ENCODE measurements around the gene FHOD3.

FHOD3 gene

DNA sequence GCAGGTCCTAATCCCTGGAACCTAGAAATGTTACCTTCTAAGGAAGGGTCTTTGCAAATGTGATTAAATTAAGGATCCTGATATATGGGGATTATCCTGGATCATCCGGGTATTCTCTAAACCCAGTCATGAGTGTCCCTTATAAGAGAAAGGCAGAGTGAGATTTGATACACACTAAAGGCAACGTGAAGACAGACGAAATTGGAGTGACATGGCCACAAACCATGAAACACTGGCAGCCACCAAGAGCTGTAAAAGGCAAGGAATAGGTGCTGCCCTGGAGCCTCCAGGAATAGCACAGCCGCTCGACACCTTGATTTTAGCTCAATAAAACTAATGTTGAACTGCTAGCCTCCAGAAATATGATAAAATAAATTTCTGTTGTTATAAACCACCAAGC is 486.3 kb downstream of the FHOD3 start:
- no peaks in the 10 kb centered on the region for H3K27me3 ChIP-seq (ENCODE audit: low read depth, low read length)
- peaks cover 4 to 32% of the 10 kb centered on the region in 2 donors for H3K36me3 ChIP-seq (ENCODE audit: control insufficient read depth in 1 of 2, insufficient read depth in 2 of 2, low read length in 2 of 2)
- H3K9me3 ChIP-seq (ENCODE audit: control insufficient read depth in 1 of 2, low read length in 2 of 2), result no peaks in the 10 kb centered on the region
- H3K4me1 ChIP-seq (ENCODE audit: control insufficient read depth in 1 of 2, insufficient read depth in 2 of 2, low read length in 2 of 2), result no peaks in the 10 kb centered on the region
- H3K4me3 ChIP-seq (ENCODE audit: low read depth in 1 of 2, low read length in 2 of 2), result no peak overlapping the region
- H3K27ac ChIP-seq (ENCODE audit: low read length), result no peak overlapping the region

DNA sequence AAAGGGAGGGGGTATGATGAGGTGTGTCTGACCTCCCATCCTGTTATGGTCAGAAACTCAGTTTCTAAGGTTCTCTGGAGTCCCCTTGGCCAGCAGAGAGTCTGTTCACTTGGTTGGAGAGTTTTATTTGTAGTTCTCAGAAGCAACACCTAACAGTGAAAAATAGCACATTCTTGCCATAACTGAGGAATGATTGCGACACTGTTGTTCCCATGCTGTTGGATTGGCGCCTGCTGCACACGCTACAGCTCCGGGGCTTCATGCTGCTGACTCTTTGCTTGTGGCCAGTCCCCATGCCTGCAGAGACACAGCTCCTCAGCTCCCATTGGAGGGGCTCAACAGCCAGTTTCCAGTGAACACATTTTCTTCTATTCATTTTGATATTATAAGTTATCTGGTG is 489.2 kb downstream of the FHOD3 start:
- Histone ChIP-seq H3K4me3 (ENCODE audit: low read depth in 1 of 2, low read length in 2 of 2) (no peak overlapping the region), H3K27me3 (ENCODE audit: low read depth, low read length) (no peaks in the 10 kb centered on the region), H3K27ac (ENCODE audit: low read length) (no peak overlapping the region), H3K4me1 (ENCODE audit: control insufficient read depth in 1 of 2, insufficient read depth in 2 of 2, low read length in 2 of 2) (no peaks in the 10 kb centered on the region), H3K36me3 (ENCODE audit: control insufficient read depth in 1 of 2, insufficient read depth in 2 of 2, low read length in 2 of 2) (peaks cover 10 to 24% of the 10 kb centered on the region in 2 donors), H3K9me3 (ENCODE audit: control insufficient read depth in 1 of 2, low read length in 2 of 2) (no peaks in the 10 kb centered on the region)

DNA sequence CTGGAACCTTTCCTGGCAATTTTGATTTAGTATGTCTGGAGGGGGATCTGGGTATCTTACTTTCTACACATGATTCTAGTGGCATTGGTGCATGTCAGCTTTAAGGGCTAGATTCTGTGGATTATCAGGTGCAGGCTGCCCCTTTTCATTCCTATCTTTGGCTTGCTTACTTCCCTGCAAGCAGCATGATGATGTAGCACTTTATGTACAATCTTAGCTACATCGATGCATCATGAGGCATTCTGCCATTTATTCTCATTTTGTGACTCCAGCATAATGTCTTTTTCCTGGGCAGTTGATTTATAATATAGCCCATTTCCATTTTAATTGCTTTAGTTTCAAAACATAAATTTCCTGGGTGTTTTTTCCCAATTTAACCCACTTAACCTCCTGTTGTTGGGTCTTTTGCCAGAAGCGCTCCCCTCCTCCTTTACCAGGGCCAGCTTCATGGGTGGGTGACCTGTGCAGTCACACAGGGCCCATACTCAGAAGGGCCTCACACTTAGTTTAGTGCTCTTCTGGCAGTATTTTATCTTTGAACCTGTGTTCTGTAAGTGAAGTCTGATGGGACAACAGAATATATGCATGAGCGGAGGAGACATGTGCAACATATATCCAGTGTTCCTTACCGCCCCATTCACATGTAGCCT is 495.2 kb downstream of the FHOD3 start:
- Histone ChIP-seq H3K9me3 (ENCODE audit: control insufficient read depth in 1 of 2, low read length in 2 of 2) (no peaks in the 10 kb centered on the region), H3K4me1 (ENCODE audit: control insufficient read depth in 1 of 2, insufficient read depth in 2 of 2, low read length in 2 of 2) (no peaks in the 10 kb centered on the region), H3K27me3 (ENCODE audit: low read depth, low read length) (no peaks in the 10 kb centered on the region), H3K36me3 (ENCODE audit: control insufficient read depth in 1 of 2, insufficient read depth in 2 of 2, low read length in 2 of 2) (peaks cover 35 to 63% of the 10 kb centered on the region in 2 donors), H3K27ac (ENCODE audit: low read length) (no peak overlapping the region), H3K4me3 (ENCODE audit: low read depth in 1 of 2, low read length in 2 of 2) (no peak overlapping the region)

DNA sequence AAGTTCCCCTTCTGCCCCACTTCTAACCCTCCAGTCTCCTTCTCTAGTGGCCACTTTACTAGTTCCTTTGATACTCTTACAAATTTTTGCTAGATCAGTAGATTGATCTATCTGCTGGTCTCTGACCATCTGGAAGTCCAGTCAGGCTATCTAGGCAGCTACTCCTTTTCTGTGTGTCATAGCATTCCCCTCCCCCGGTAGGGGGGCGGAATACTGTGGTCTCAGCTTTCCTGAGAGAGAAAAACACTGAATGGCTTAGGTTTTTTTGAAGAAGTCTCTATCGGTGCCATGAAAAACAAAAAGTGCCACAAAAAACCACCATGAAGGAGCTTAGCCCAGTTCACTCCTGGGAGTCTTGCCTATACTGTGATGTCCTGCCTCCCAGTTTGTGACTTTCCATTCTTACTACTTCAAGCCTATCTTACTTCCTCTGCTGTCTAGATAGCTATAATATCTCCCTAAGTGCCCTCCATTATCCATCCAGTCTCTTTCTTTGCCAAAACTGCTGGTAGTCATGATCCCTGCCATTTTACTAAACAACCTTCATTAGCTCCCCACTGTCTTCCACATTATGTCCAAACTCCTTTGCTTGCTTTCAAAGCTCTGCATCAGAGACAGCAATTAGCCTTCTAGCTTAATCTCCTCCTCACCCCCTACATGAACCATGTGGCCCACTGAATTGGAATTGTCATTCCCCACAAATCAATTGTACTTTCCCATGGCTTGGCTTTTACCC is 501.4 kb downstream of the FHOD3 start:
- Histone ChIP-seq H3K9me3 (ENCODE audit: control insufficient read depth in 1 of 2, low read length in 2 of 2) (no peaks in the 10 kb centered on the region), H3K36me3 (ENCODE audit: control insufficient read depth in 1 of 2, insufficient read depth in 2 of 2, low read length in 2 of 2) (peaks cover 30 to 49% of the 10 kb centered on the region in 2 donors), H3K4me1 (ENCODE audit: control insufficient read depth in 1 of 2, insufficient read depth in 2 of 2, low read length in 2 of 2) (no peaks in the 10 kb centered on the region), H3K27ac (ENCODE audit: low read length) (no peak overlapping the region), H3K27me3 (ENCODE audit: low read depth, low read length) (no peaks in the 10 kb centered on the region), H3K4me3 (ENCODE audit: low read depth in 1 of 2, low read length in 2 of 2) (no peak overlapping the region)

DNA sequence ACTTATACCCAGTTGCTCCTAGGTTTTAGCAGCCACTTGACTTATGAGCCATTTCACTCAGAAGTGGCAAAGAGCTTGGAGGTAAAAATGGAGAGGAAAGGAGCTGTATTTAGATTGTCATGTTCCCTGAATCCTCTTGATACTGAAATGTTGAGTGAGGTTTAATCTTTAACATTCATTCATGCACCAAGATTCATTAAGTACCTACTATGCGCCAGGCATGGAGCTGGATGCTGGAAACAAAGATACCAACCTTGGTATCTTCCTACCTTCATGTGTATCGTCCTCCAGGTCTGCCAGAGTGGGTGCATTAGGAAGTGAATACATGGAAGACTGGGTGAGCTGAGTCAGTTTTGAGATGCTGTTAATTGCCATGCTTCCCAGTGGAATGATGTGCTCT is 507.6 kb downstream of the FHOD3 start:
- Histone ChIP-seq H3K27me3 (ENCODE audit: low read depth, low read length) (no peaks in the 10 kb centered on the region), H3K36me3 (ENCODE audit: control insufficient read depth in 1 of 2, insufficient read depth in 2 of 2, low read length in 2 of 2) (peaks cover 27 to 39% of the 10 kb centered on the region in 2 donors), H3K9me3 (ENCODE audit: control insufficient read depth in 1 of 2, low read length in 2 of 2) (no peaks in the 10 kb centered on the region), H3K4me1 (ENCODE audit: control insufficient read depth in 1 of 2, insufficient read depth in 2 of 2, low read length in 2 of 2) (no peaks in the 10 kb centered on the region), H3K4me3 (ENCODE audit: low read depth in 1 of 2, low read length in 2 of 2) (no peak overlapping the region), H3K27ac (ENCODE audit: low read length) (no peak overlapping the region)

DNA sequence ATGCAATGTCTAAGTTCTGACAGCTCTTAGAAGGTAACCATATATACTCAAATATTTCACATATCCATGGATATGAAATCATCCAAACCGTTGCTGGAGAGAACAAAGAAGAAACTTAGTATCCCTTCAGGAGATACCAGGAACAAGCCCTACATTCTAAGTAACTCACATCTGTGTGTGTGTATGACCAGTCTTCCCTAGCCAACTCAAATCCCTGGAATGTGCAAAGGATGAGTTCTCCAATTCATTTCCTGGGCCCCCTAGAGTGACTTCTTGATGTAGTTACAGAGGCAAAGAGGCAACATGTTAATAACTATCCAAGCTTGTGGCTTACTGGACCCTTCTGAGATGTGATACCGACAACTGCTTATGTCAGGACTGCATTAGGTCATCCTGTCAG is 511.2 kb downstream of the FHOD3 start:
- no peak overlapping the region for H3K27ac ChIP-seq (ENCODE audit: low read length)
- peaks cover 23 to 39% of the 10 kb centered on the region in 2 donors for H3K36me3 ChIP-seq (ENCODE audit: control insufficient read depth in 1 of 2, insufficient read depth in 2 of 2, low read length in 2 of 2)
- no peaks in the 10 kb centered on the region for H3K9me3 ChIP-seq (ENCODE audit: control insufficient read depth in 1 of 2, low read length in 2 of 2)
- H3K4me1 ChIP-seq (ENCODE audit: control insufficient read depth in 1 of 2, insufficient read depth in 2 of 2, low read length in 2 of 2), result peaks cover 0 to 4% of the 10 kb centered on the region in 2 donors
- H3K27me3 ChIP-seq (ENCODE audit: low read depth, low read length), result no peaks in the 10 kb centered on the region
- no peak overlapping the region for H3K4me3 ChIP-seq (ENCODE audit: low read depth in 1 of 2, low read length in 2 of 2)

DNA sequence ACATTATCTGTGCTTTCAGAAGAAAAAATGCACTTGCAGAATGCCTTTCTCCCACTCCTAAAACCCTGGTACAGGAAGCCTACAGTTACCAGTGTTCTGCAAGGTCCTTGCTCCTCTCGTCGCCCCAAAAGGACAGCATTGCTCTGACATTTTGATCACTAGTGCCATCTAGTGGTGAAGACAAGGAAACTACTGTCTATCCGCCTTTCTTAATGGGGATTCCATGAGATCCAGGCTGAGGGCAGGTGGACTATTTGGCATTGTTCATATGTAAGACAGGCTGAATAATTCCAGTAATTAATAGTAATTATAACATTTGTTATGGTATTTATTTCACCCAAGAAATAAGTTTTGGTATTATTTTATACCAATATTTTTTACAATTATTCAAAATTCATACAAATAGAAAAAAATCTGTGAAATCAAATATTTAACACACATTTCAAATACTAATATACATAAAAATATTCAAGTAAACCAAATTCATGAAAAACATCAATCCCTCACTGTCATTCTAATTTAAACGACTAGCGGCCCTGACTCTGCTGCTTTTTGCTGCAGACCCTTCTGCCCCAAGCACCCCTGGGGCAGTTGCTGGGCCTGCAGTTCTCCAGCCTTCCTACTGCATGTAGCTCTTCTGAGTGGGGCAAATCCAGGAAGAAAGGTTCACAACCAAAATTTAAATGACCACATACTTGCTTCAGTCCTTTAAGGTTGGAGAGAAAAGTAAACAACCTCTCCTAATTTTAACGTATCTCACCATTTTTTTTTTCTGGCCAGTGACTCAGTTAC is 512.3 kb downstream of the FHOD3 start:
- Histone ChIP-seq H3K27ac (ENCODE audit: low read length) (no peak overlapping the region), H3K4me3 (ENCODE audit: low read depth in 1 of 2, low read length in 2 of 2) (no peak overlapping the region), H3K4me1 (ENCODE audit: control insufficient read depth in 1 of 2, insufficient read depth in 2 of 2, low read length in 2 of 2) (peaks cover 0 to 4% of the 10 kb centered on the region in 2 donors), H3K36me3 (ENCODE audit: control insufficient read depth in 1 of 2, insufficient read depth in 2 of 2, low read length in 2 of 2) (peaks cover 15 to 30% of the 10 kb centered on the region in 2 donors), H3K27me3 (ENCODE audit: low read depth, low read length) (no peaks in the 10 kb centered on the region), H3K9me3 (ENCODE audit: control insufficient read depth in 1 of 2, low read length in 2 of 2) (no peaks in the 10 kb centered on the region)

DNA sequence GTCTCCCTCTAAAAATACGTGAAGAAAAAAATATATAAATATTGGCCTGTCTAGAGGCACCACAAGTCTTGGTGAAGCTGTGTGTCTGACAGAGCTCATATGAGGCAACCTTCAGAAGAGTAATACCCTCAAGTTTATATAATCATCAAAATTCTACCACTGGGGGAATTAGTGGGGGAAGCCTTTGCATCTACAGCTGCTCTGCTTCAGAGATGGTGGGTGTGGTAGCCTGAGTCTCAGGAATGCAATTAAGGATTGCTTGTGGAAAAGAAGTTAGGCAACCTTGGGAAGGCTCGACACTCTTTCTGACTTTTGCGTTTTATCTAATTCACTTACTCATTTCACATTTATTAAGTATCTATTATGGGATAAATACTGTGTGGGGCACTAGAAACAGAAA is 513.9 kb downstream of the FHOD3 start:
- Histone ChIP-seq H3K27me3 (ENCODE audit: low read depth, low read length) (no peaks in the 10 kb centered on the region), H3K36me3 (ENCODE audit: control insufficient read depth in 1 of 2, insufficient read depth in 2 of 2, low read length in 2 of 2) (peaks cover 0 to 25% of the 10 kb centered on the region in 2 donors), H3K9me3 (ENCODE audit: control insufficient read depth in 1 of 2, low read length in 2 of 2) (no peaks in the 10 kb centered on the region), H3K4me1 (ENCODE audit: control insufficient read depth in 1 of 2, insufficient read depth in 2 of 2, low read length in 2 of 2) (peaks cover 0 to 4% of the 10 kb centered on the region in 2 donors), H3K27ac (ENCODE audit: low read length) (no peak overlapping the region), H3K4me3 (ENCODE audit: low read depth in 1 of 2, low read length in 2 of 2) (no peak overlapping the region)

DNA sequence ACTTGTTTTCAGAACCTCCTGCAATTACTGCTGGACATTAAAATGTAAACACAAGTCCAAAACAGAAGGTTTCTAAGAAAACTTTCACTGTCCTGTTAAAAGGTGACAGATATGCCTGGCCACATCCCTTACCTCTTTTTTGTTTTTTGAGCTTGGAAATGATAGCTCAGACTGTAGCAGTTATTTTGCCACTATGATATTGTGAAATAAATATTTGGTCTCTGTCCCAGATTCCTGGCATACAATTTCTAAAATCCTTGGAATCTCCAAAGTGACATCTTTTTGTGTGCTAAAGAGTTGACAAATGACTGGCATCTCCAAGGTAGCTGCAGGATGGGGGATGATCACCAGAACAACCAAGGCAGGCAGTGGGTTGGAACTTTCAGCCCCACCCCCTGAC is 514.4 kb downstream of the FHOD3 start:
- Histone ChIP-seq H3K36me3 (ENCODE audit: control insufficient read depth in 1 of 2, insufficient read depth in 2 of 2, low read length in 2 of 2) (peaks cover 2 to 26% of the 10 kb centered on the region in 2 donors), H3K27ac (ENCODE audit: low read length) (no peak overlapping the region), H3K4me3 (ENCODE audit: low read depth in 1 of 2, low read length in 2 of 2) (no peak overlapping the region), H3K27me3 (ENCODE audit: low read depth, low read length) (no peaks in the 10 kb centered on the region), H3K4me1 (ENCODE audit: control insufficient read depth in 1 of 2, insufficient read depth in 2 of 2, low read length in 2 of 2) (peaks cover 0 to 4% of the 10 kb centered on the region in 2 donors), H3K9me3 (ENCODE audit: control insufficient read depth in 1 of 2, low read length in 2 of 2) (no peaks in the 10 kb centered on the region)

DNA sequence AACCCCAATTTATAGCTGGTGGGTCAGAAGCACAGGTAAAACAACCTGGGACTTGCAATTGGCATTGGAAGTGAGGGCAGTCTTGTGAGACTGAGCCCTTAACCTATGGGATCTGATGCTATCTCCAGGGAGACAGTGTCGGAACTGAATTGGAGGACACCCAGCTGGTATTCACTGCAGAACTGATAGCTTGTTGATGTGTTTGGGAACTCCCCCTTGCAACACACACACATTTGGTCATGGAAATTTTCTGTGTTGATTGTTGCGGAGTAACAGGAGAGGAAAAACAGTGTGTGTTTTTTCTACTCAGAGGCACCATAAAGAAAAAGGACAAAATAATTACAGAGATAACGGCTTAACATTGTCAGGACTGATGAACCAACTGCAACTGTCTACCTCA is 515.2 kb downstream of the FHOD3 start:
- H3K4me1 ChIP-seq (ENCODE audit: control insufficient read depth in 1 of 2, insufficient read depth in 2 of 2, low read length in 2 of 2), result peaks cover 0 to 4% of the 10 kb centered on the region in 2 donors
- H3K4me3 ChIP-seq (ENCODE audit: low read depth in 1 of 2, low read length in 2 of 2), result no peak overlapping the region
- H3K9me3 ChIP-seq (ENCODE audit: control insufficient read depth in 1 of 2, low read length in 2 of 2), result no peaks in the 10 kb centered on the region
- peaks cover 5 to 24% of the 10 kb centered on the region in 2 donors for H3K36me3 ChIP-seq (ENCODE audit: control insufficient read depth in 1 of 2, insufficient read depth in 2 of 2, low read length in 2 of 2)
- H3K27ac ChIP-seq (ENCODE audit: low read length), result no peak overlapping the region
- H3K27me3 ChIP-seq (ENCODE audit: low read depth, low read length), result no peaks in the 10 kb centered on the region

DNA sequence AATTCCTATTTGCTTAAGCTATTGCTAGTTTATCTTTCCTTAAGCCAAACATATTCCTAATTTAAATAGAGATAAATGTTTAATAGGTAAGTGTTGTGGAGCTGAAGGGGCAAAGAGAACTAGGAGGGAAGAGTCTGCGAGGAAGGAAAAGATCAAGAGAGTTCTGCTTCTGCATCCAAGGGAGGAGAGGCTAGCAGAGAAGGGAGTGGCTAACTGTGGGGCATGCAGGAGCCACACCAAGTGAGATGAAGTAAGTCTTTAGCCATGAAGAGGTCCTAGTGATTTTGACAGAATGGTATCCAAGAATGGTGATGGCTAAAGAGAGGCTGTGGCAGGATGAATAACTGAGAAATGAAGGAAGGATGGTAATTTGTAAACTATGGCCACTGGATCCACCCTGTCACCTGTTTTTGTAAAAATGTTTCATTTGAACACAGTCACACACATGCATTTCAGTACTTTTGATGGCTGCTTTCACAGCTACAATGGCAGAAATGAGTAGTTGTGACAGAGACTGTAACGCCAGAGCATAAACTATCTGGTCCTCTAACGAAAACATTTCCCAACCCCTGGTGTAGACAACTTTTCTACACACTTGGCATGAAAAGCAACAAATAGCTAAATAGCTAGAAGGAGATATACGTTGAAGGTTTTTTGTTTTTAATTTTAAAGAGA is 515.7 kb downstream of the FHOD3 start:
- Histone ChIP-seq H3K4me1 (ENCODE audit: control insufficient read depth in 1 of 2, insufficient read depth in 2 of 2, low read length in 2 of 2) (peaks cover 0 to 4% of the 10 kb centered on the region in 2 donors), H3K9me3 (ENCODE audit: control insufficient read depth in 1 of 2, low read length in 2 of 2) (no peaks in the 10 kb centered on the region), H3K36me3 (ENCODE audit: control insufficient read depth in 1 of 2, insufficient read depth in 2 of 2, low read length in 2 of 2) (peaks cover 5 to 21% of the 10 kb centered on the region in 2 donors), H3K4me3 (ENCODE audit: low read depth in 1 of 2, low read length in 2 of 2) (no peak overlapping the region), H3K27me3 (ENCODE audit: low read depth, low read length) (no peaks in the 10 kb centered on the region), H3K27ac (ENCODE audit: low read length) (no peak overlapping the region)
